ENCODE data around the gene C17orf67.
A peak's percentile ranks its signal among the peaks of the same experiment; 100 is the strongest.

C17orf67 gene

DNA sequence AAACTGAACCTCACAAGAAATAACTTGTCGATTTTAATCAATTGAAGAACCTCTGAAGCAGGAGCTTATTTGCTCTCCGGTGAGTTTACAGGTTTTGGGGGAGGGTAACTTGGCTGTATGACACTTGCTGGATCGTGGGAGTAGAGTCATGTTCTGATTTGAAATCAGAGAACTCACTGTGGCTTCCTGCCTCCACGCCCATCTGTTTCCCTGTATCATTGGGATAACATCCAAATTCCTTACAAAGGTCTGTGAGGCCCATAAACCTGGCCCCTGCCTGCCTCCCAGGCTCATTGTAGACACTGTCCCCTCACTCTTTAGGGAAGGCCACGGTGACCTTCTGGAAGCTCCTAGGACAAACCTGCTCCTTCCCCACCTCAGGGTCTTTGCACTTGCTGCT, 48.3 kb downstream of the C17orf67 start:
- no peak overlapping the region for H3K9ac ChIP-seq (ENCODE audit: low read depth, low read length)
- H3K36me3 ChIP-seq (ENCODE audit: insufficient read depth, low read length) = no peaks in the 10 kb centered on the region
- H3K9me3 ChIP-seq (ENCODE audit: control insufficient read depth, insufficient read depth, low read length) = no peaks in the 10 kb centered on the region
- peaks cover 20% of the 10 kb centered on the region; the same call in 1 of the 2 replicates for H3K4me1 ChIP-seq (ENCODE audit: insufficient read depth, low read length)

DNA sequence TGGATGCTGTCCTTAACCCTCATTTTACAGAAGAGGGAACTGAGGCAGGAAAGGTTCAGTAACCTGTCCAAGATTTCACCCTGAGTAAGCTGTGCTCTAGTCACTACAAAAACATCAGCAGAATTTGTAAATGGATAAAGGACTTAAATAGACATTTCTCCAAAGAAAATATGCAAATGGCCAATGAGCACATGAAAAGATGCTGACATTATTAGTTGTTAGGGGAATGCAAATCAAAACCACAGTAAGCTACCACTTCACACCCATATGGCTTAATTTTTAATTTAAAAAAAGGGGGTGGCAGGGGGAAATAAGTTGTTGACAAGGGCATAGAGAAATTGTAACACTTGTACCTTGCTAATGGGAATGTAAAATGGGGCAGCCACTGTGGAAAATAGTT, 51.4 kb downstream of the C17orf67 start:
- peaks cover 21% of the 10 kb centered on the region; the same call in 1 of the 2 replicates for H3K4me1 ChIP-seq (ENCODE audit: insufficient read depth, low read length)
- no peaks in the 10 kb centered on the region for H3K36me3 ChIP-seq (ENCODE audit: insufficient read depth, low read length)
- H3K9me3 ChIP-seq (ENCODE audit: control insufficient read depth, insufficient read depth, low read length) = no peaks in the 10 kb centered on the region
- no peak overlapping the region for H3K9ac ChIP-seq (ENCODE audit: low read depth, low read length)

DNA sequence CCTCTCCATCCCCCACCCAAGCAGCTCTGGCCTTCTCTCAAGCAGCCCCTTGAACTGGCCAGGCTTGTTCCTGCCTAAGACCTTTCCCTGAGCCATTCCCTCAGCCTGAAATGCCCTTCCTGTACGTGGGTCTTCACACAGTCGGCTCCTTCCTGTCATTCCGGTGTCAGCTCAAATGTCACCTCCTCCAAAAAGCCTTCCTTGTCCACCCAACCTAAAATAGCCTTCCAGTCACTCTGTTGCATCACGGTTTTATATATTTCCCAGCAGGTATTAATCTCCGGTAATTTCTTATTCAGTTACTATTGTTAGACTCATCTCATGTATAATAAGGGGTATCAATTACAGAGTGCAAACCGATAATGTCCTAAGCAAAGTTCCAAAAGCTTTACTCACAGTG, 51.8 kb downstream of the C17orf67 start:
- H3K4me1 ChIP-seq (ENCODE audit: insufficient read depth, low read length) = peaks cover 20% of the 10 kb centered on the region; the same call in 1 of the 2 replicates
- H3K9ac ChIP-seq (ENCODE audit: low read depth, low read length) = no peak overlapping the region
- H3K9me3 ChIP-seq (ENCODE audit: control insufficient read depth, insufficient read depth, low read length) = no peaks in the 10 kb centered on the region
- H3K36me3 ChIP-seq (ENCODE audit: insufficient read depth, low read length) = no peaks in the 10 kb centered on the region

DNA sequence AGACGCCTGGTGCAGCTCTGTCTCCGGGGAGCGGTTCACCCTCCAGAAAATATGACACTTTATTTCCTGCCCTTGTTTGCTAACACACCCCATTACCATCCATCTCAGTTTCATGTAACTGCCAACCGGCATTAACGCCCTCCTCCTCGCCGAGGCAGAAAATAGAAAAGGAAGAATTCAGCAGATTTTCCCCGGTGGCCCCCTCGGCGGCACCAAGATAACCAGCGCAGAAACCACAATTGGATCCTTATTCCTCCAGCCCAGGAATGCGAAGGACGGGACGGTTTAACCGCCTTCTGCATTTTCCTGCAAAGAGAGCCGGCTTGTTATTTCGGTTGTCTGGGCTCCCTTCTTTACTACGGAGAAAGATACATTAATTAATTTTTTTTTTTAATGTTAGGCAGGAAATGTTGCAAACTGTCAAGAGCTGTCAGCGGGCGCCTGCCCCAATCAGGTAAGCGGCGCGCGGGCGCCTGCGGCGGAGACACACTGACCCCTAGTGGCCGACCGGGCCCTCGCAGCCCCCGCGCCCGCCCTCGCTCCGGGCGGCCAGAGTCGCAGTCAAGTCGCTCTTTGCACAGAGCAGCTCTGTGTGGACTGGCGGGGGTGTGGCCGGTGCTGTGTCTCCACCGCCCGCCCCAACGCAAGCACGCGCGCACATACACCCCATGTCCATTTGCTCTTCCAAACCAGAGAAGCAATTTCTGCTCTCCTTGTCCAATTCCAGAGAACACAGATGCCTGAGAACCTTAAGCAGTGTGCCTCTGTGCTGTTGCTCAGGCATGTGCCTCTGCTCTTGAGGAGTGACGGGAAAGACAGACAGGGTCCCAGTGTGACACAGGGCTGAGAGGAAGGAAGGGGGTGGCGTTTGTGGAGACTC, 53.6 kb downstream of the C17orf67 start:
- Histone ChIP-seq H3K9me3 (ENCODE audit: control insufficient read depth, insufficient read depth, low read length) (no peaks in the 10 kb centered on the region), H3K4me1 (ENCODE audit: insufficient read depth, low read length) (peaks cover 15% of the 10 kb centered on the region; the same call in 1 of the 2 replicates), H3K36me3 (ENCODE audit: insufficient read depth, low read length) (no peaks in the 10 kb centered on the region), H3K9ac (ENCODE audit: low read depth, low read length) (peak overlapping the region; percentile 48; the same call in 1 of the 2 replicates)

DNA sequence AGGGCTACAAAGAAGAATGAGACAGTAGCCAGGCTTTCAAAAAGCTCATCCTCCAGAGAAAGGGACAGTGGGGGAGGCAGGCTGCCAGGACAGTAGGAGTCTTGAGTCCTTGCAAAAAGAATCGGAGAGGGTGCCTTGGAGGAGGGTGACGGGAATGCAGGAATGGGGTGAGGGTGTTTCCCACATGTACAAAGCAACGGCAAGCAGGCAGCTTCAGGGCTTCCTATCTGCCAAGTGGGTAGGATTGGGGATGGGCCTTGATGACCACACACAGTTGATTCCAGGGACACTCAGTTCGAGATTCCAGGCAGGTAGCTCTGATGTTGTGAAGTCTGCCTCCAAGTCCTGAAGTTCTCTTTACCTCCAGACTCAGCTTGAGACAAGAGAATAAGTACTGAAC, 54.4 kb downstream of the C17orf67 start:
- H3K36me3 ChIP-seq (ENCODE audit: insufficient read depth, low read length) = no peaks in the 10 kb centered on the region
- H3K4me1 ChIP-seq (ENCODE audit: insufficient read depth, low read length) = peaks cover 15% of the 10 kb centered on the region; the same call in 1 of the 2 replicates
- no peak overlapping the region for H3K9ac ChIP-seq (ENCODE audit: low read depth, low read length)
- H3K9me3 ChIP-seq (ENCODE audit: control insufficient read depth, insufficient read depth, low read length) = no peaks in the 10 kb centered on the region

DNA sequence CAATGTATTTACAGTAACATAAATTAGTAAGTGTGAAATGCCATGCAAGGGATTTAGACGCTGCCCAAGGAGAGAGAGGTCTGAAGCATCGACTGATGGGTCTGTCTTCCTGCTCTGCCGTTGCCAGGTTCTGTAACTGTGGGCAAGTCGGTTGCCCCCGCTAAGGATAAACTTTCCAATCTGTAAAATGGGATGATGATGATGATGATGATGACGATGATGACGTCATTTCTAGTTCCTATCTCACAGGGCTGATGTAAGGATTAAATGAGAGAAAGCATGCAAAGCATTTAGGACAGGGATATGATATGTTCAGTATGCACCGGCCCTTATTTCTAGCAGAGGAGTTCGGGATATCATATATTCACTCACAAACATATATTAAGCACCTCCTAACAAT, 54.8 kb downstream of the C17orf67 start:
- H3K36me3 ChIP-seq (ENCODE audit: insufficient read depth, low read length) = no peaks in the 10 kb centered on the region
- H3K9ac ChIP-seq (ENCODE audit: low read depth, low read length) = no peak overlapping the region
- H3K9me3 ChIP-seq (ENCODE audit: control insufficient read depth, insufficient read depth, low read length) = no peaks in the 10 kb centered on the region
- peaks cover 15% of the 10 kb centered on the region; the same call in 1 of the 2 replicates for H3K4me1 ChIP-seq (ENCODE audit: insufficient read depth, low read length)

DNA sequence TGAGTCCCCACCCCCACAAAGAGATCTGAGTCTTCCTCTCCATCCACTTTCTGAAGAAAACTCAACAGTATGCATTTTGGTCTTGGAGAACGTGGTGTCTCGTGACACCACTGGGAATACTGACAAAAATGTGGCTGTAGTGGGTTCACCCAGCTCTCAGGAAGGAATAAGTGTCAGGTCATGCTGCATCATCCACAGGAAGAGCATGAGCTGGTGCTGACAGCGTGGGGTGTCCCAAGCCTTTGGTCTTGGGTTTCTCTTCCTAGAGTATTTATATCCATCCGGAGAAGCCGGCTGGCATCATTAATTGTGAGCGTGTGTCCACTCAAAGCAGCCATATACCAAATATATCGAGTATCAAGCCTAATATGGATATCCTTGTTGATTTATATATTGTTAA, 55.9 kb downstream of the C17orf67 start:
- H3K4me1 ChIP-seq (ENCODE audit: insufficient read depth, low read length) = peaks cover 15% of the 10 kb centered on the region; the same call in 1 of the 2 replicates
- no peak overlapping the region for H3K9ac ChIP-seq (ENCODE audit: low read depth, low read length)
- H3K9me3 ChIP-seq (ENCODE audit: control insufficient read depth, insufficient read depth, low read length) = no peaks in the 10 kb centered on the region
- H3K36me3 ChIP-seq (ENCODE audit: insufficient read depth, low read length) = no peaks in the 10 kb centered on the region

DNA sequence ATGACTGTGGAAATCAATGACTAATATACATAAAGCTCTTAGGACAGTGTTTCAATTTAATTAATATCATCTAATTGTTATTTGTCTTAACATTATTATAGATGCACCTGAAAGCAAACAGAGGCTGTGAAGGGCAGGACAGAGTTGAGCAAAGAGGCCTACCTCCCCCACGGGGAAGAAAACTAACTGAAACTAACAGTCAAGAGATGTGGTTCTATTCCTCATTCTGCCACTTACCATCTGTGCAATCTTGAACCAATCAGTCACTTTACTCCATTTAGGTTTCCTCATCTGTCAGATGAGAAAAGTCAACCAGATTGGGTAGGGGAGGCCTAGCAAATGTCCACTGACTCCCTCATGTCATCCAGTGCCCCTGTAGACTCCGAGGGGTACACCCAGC, 59.1 kb downstream of the C17orf67 start:
- H3K9me3 ChIP-seq (ENCODE audit: control insufficient read depth, insufficient read depth, low read length) = no peaks in the 10 kb centered on the region
- H3K36me3 ChIP-seq (ENCODE audit: insufficient read depth, low read length) = no peaks in the 10 kb centered on the region
- H3K4me1 ChIP-seq (ENCODE audit: insufficient read depth, low read length) = no peaks in the 10 kb centered on the region
- no peak overlapping the region for H3K9ac ChIP-seq (ENCODE audit: low read depth, low read length)

DNA sequence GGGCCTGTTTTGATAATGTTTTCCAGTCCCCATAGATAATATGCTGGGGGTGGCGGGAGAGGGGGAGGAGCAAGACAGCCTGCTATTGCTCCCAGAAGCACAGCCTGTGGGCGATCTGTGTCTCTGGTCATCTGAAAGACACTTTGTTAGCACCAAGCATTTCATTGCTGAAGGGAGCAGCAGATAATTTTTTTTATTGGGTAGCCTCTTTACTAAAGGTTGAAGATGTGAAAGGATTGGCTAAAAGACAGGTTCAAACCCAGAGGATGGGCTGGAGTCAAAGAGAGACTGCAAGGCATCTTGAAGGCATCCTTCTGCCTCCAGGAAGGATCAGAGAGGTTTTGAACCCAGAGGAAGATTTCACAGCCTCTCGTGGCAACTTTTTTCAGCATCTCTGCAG, 60.6 kb downstream of the C17orf67 start:
- no peaks in the 10 kb centered on the region for H3K4me1 ChIP-seq (ENCODE audit: insufficient read depth, low read length)
- H3K9ac ChIP-seq (ENCODE audit: low read depth, low read length) = no peak overlapping the region
- no peaks in the 10 kb centered on the region for H3K36me3 ChIP-seq (ENCODE audit: insufficient read depth, low read length)
- H3K9me3 ChIP-seq (ENCODE audit: control insufficient read depth, insufficient read depth, low read length) = no peaks in the 10 kb centered on the region

DNA sequence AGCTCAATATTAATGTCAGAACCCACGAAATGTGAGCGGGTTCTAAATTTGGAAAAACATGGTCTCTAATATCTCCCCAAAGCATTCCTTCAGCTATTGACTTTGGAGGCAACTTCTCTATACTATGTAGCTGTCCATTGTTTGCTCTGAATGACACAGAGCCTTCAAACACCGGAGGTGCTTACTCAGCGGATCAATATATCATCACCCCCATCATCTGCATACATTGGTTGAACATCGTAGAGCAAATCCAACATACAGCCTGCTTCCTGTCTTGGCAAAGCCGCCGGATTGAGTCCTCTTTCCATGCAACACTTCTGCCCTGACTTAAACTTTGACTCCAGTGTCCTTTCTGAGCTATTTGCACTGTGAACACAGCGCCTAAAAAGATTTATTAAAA, 61.3 kb downstream of the C17orf67 start:
- no peaks in the 10 kb centered on the region for H3K36me3 ChIP-seq (ENCODE audit: insufficient read depth, low read length)
- H3K9me3 ChIP-seq (ENCODE audit: control insufficient read depth, insufficient read depth, low read length) = no peaks in the 10 kb centered on the region
- no peak overlapping the region for H3K9ac ChIP-seq (ENCODE audit: low read depth, low read length)
- H3K4me1 ChIP-seq (ENCODE audit: insufficient read depth, low read length) = no peaks in the 10 kb centered on the region

DNA sequence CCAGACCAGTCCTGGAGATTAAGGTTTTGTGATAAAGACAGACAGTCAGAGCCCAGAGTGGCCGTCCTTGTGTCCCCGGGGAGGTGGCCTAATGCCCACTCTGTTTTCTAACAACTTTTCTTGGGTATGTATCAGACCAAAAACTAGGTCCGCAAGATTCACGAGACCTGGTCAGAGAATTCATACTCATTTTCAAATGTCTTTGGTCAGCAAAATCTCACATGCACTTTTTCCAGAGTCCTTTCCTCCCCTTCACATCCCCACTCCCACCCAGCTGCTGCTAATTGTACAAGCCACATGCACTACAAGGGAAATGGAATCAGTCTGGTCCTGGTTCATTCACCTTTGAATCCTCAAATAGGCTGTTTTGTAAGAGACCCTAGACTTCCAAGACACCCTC, 61.7 kb downstream of the C17orf67 start:
- Histone ChIP-seq H3K9me3 (ENCODE audit: control insufficient read depth, insufficient read depth, low read length) (no peaks in the 10 kb centered on the region), H3K36me3 (ENCODE audit: insufficient read depth, low read length) (no peaks in the 10 kb centered on the region), H3K4me1 (ENCODE audit: insufficient read depth, low read length) (no peaks in the 10 kb centered on the region), H3K9ac (ENCODE audit: low read depth, low read length) (no peak overlapping the region)

DNA sequence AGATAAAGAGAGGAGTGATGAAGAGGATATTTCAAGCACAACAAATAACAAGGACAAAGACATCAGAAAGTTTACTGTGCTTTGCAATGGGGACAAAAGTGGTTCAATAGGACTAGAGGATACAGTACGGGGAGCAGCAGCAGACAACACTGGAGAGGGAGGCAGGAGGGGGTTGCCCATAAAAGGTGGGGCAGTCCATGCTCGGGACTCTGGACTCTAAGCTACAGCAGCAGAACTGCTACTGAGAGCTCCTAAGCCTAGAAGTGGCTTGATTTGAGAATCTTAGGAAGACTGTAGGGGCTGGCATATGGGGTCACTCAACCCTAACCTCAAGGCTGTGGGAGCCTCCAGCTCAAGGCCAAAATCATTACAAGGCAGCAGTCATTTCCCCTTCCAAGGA, 62.2 kb downstream of the C17orf67 start:
- Histone ChIP-seq H3K9ac (ENCODE audit: low read depth, low read length) (no peak overlapping the region), H3K9me3 (ENCODE audit: control insufficient read depth, insufficient read depth, low read length) (no peaks in the 10 kb centered on the region), H3K4me1 (ENCODE audit: insufficient read depth, low read length) (no peaks in the 10 kb centered on the region), H3K36me3 (ENCODE audit: insufficient read depth, low read length) (no peaks in the 10 kb centered on the region)

DNA sequence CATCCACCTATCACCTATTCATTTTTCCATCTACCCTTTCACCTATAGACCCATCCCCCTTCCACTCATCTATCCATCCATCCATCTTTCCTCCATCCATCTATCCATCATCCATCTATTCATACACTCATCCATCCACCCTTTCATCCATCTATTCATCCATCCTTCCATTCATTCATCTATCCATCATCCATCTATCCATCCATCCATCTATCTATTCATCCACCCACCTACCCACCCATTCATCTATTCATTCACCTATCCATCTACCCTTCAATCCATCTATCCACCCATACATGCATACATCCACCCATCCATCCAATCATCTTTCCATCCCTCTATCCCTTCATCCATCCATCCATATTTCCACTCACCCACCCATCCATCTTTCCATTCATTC, 63.3 kb downstream of the C17orf67 start:
- no peaks in the 10 kb centered on the region for H3K9me3 ChIP-seq (ENCODE audit: control insufficient read depth, insufficient read depth, low read length)
- H3K9ac ChIP-seq (ENCODE audit: low read depth, low read length) = no peak overlapping the region
- H3K36me3 ChIP-seq (ENCODE audit: insufficient read depth, low read length) = no peaks in the 10 kb centered on the region
- H3K4me1 ChIP-seq (ENCODE audit: insufficient read depth, low read length) = no peaks in the 10 kb centered on the region

DNA sequence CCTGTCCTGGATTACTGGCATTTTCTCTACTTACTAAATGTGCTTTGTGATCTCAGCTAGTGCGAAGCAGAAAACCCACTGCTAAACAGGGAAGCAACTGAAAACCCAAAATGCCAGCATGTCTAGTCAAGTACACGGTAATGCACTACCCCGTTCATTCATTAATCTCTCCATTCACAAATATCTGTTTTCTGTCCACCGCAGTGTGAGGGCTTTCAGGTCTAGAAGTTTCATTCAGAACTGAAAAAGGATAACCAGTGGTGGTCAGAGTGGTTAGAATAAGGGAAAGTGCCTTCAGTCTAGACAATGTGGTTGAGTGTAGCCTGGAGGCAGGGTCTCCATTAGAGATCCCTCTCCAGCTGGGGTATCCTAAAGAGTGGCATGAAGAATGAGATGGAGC, 68.3 kb downstream of the C17orf67 start:
- Histone ChIP-seq H3K9me3 (ENCODE audit: control insufficient read depth, insufficient read depth, low read length) (no peaks in the 10 kb centered on the region), H3K36me3 (ENCODE audit: insufficient read depth, low read length) (no peaks in the 10 kb centered on the region), H3K4me1 (ENCODE audit: insufficient read depth, low read length) (no peaks in the 10 kb centered on the region), H3K9ac (ENCODE audit: low read depth, low read length) (no peak overlapping the region)

DNA sequence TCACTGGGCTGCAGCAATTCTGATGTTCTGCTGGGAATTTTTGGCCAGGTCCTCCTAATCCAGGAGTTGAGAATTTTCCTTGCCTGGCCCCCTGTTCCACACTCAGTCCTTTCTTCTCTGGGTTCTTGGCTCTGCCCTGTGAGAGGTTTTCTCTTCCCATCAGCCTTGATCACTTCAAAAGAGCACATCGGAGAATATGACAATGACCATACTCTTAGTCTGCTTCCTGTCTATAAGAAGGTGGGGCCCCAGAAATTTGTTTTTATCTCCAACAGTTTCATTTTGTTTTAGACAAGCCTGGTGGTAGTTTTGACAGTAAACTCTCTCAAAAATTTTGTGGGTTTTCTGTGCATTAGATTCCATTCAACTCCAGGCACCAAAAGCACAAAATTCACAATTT, 70.7 kb downstream of the C17orf67 start:
- H3K4me1 ChIP-seq (ENCODE audit: insufficient read depth, low read length) = no peaks in the 10 kb centered on the region
- no peak overlapping the region for H3K9ac ChIP-seq (ENCODE audit: low read depth, low read length)
- no peaks in the 10 kb centered on the region for H3K9me3 ChIP-seq (ENCODE audit: control insufficient read depth, insufficient read depth, low read length)
- no peaks in the 10 kb centered on the region for H3K36me3 ChIP-seq (ENCODE audit: insufficient read depth, low read length)
